ENCODE data around the gene TUBGCP5.
"Not testable (repeated sequence)": the region's sequence is repeated elsewhere in the genome, so short reads cannot be mapped to it uniquely, and the experiment has no call there.

The TUBGCP5 gene

DNA sequence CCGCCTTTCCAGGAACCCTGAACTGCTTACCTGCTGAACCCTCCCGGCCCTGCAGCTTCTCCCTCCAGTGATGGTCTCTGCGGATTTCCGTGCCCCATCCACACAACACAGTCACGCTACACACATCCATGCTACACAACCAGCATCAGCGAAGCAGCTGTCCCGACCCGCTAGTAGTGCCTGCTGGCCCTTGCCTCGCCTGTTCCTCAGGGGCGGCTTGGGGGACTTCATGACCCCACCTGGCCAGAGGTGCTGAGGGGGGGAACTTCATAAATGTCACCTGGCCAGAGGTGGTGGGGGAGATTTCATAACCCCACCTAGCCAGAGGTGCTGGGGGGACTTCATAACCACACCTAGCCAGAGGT, 530 bp upstream of the TUBGCP5 start:
- DNase-seq: no peak

DNA sequence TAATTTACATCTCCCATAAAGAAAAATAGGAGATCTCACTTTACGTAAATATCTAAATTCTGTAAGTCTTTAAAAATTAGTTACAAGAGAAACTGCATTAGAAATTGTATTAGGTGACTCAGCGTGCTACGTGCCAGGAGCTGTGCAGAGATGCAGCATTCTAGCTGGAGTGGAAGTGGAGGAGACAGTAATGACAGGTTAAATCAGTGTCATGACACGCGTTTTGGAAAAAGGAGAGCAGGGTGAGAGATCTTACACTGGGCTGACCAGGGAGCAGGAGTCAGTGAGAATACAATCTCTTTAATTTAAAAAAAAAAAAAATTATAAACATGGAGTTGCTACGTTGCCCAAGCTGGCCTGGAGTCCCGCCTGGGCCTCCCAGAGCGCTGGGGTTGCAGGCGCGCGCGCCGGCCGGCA, 635 bp downstream of the TUBGCP5 start:
- peak; percentile 57 for DNase-seq

DNA sequence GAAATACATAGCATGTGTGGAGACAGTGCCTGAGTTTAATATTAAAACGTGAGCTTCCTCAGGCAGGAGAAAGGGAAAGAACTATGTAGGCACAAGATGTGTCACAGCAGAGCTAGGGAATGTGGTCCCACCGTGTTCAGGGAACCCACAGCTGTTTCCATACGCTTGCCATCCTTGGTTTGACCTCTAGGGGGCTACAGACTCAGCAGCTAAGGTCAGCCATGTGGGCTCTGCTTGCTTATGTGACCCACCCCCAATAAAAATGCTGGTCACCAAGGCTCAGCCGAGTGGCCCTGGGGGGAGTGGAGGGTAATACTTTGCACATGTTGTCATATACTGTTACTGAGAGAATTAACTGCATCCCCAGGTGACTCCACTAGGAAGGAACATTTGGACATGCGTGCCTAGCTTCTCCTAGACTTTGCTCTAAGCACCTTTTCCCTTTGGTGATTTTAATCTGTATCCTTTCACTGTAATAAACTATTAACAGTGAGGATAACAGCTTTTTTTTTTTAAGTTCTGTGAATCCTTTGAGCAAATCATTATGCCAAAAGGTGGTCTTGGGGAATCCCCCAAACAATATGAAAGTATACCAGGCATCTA, 3.3 kb downstream of the TUBGCP5 start:
- DNase-seq: peak; percentile 65

DNA sequence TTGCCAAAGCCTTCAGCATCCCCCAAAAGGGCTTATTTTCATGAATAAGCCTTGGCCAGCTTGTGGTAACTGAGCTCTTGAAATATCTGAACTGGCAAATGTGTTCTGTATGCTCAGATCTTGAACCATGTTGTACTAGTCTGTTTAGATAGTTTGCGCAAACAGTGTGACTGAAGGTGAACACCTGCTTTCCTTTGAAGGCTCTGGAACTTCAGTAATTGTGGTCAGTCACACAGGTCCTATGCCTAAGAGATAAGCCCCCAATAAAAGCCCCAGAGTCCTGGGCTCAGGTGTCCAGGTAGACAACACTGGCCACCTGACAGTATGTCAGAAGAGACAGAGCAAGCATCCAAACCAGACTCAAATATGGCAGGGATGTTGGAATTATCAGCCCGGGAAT, 5.4 kb downstream of the TUBGCP5 start:
- DNase-seq: no peak

DNA sequence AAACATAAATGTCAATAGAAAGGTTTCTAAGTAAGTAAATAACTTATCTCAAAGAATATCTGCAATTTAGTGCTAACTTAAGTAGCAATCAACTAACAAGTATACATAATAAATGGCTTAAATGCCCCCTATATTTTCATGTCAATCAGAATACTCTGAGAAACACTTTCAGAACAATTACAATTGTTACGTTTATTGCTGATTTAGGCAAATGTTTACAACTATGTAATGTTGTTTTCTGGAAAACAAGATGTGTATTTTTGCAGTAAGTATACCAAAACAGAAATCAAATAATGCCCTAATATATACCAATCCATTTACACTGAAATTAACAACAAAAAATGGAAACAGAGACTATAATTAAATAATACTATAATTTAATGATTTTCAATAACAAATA, 13.2 kb downstream of the TUBGCP5 start:
- DNase-seq: no peak

DNA sequence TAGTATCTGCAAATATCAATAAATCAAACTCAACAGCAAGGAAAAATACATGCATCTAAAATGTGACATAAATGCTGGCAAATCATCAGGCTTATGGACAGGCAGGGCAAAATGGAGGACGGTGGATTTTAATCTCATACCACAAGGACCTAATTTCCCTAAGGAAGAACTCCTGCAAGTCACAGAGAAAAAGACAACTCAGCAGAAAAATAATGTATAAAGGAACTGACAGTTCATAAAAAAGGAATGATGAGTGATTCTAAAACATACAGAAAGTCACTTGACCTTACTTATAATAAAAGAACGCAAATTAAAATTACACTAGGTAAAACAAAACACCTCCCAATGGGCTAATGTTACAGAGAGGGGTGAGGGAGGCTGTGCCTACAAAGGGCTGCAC, 17.2 kb downstream of the TUBGCP5 start:
- DNase-seq: no peak

DNA sequence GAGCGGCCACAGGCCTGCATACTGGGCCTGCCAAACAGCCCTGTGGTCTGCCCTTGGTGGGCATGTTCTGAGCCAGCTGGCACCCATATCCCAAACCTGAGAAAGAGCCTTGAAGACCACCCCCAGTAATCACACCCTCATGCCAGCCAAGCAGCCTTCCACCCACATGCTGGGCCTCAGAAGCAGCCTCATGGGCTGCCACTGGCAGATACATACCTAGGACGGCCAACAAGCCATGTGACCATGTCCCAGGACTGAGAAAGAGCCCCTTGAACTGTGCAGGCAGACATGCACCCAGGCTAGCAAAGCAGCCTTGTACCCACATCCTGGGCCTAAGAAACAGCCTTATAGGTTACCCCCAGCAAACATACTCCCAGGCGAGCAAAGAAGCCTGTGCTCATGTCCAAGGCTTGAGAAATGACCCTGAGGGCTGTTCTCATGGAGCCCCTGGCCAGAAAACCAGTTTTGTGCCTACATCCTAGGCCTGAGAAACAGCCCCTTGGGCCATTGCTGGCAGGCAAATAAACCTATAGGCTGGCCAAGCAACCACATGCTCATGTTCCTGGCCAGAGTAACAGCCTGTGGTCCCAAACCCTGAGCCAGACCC, 24.9 kb downstream of the TUBGCP5 start:
- no peak for DNase-seq

DNA sequence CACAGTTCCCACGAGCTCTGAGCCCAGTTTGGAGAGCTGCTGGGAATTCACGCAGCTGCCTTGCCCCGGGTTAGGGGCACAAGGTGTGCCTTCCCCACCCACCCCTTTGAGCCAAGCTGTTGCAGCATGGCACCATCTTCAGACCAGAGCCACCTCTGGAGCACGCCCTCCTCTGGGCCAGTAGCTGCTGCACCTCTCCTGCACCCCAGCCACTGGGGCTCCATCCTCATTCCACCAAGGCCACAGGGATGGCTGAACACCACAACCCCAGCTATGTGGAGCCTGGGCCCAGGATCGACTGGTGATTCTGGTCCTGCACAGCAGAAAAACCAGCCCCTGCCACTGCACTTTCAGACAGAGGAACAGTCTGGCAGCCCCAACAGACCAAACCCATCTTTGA, 25.7 kb downstream of the TUBGCP5 start:
- no peak for DNase-seq

DNA sequence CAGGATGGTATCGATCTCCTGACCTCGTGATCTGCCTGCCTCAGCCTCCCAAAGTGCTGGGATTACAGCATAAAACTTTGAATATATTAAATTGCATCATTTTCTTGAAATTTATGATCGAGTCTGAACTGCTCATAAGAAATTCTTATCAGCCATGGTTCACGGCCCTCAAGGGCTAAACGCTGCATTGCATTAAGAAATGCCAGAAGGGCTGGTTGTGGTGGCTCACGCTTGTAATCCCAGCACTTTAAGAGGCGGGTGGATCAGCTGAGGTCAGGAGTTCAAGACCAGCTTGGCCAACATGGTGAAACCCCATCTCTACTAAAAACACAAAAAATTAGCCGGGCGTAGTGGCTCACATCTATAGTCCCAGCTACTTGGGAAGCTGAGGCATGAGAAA, 26.8 kb downstream of the TUBGCP5 start:
- not testable (repeated sequence) for DNase-seq

DNA sequence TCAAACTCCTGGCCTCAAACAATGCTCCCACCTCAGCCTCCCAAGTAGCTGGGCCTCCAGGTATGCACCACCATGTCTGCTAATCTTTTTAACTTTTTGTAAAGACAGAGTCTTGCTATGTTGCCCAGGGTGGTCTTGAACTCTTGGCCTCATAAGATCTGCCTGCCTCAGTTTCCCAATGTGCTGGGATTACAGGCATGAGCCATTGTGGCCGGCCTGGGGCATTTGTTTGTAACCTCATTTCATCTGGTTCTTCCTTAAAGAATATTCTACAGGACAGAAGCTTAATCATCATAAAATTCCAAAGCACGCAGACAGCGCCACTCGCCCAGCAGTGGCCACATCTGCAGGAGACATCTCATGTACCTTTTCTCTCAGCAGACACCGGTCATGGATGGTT, 35.6 kb downstream of the TUBGCP5 start:
- DNase-seq: no peak

DNA sequence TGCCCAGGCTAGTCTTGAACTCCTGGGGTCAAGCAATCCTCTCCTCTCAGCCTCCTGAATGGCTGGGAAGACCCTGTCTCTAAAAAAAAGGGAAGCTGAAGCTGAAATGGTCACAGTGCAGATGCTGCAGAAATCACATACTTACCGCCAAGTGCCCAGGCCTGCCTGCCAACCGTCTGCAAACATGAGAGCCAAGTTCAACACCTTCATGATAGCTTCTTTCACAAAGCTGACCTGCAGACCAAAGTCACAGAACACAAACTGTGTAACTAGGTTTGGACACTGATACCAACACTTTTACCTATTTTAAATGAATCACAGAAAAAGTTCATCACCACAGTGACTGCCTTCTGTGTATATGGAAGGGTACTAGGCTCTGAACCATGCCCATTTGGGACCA, 36.4 kb downstream of the TUBGCP5 start:
- no peak for DNase-seq

DNA sequence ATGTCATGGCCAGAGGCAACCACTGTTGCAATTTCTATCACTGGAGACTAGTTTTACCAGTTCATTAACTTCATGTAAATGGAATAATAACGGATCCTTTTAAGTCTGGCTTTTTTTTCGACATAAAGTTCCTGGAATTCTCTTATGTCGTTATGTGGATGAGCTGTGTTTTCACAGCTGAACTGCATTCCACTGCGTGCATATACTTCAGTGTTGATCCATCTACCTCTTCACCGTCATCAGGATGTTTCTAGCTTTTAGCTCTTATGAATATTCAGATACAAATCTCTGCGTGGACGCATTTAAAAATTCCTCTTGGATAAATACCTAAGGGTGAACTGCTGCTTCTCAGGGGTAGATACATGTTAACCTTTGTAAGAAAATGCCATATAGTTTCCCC, 43.6 kb downstream of the TUBGCP5 start:
- no peak for DNase-seq

DNA sequence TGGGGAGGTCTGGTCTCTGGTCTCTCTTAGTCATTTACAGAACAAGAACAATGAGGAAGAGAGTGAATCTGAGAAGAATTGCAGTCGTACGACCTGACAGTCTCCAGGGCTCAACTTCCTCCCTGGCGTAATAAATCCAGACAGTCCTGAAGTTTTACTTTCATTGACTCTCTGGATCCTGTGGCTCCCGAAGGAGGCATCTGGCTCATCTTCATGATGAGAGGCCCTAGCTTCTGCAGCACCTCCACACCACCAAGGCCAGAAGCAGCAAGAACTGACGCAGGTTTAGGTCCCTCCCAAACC, 47.4 kb downstream of the TUBGCP5 start:
- no peak for DNase-seq

DNA sequence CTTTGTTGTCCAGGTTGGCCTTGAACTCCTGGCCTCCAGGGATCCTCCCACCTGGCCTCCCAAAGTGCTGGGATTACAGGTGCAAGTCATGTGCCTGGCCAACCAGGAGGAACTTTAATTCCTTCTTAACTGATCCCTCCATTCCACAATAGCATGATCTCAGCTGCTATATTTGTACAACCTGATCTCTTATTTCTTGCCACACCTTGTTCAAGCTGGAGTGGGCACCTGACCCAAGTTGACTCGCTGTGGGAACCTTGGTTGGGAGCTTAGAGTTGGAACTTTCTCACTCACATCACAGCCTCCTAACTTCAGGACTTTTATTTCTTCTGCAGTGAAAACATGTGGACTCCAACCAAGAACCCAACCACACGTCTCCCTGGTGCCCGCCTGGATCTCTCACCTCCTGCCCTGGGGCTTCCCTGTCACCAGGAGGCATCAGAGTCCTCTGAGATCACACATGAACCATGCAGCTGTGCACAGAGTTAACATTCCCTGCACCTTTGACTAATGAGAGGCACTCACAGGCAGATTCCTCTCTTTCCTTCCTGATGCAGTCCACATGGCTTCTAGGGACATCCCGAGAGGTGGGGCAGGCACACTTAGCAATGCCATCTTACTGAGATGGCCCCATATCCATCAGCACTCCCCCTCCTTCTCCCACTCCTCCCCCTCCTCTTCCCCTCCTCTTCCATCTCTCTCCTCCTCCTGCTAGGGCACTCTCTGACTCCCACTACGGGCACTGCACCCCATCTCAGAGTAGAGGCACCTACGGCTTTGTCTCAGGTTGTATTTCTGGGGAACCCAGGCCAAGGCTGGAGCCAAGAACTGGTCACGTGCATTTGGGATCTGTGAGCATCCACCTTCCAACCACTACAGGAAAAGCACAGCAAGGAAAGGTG, 49.5 kb downstream of the TUBGCP5 start:
- peak; percentile 8 for DNase-seq

DNA sequence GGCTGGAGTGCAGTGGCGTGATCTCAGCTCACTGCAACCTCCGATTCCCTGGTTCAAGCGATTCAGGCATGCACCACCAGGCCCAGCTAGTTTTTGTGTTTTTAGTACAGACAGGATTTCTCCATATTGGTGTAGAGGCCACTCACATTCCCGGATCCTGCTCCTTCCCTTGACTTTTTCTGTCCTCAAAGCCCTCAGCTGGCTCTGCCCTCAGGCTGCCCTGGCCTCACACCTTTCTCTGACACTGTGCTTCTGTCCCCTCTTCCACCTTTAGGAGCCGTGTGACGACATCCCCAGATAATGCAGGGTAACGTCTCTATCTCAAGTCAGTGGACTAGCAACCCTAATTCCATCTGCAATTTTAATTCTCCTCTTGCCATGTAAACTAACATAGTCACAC, 50.6 kb downstream of the TUBGCP5 start:
- DNase-seq: no peak

DNA sequence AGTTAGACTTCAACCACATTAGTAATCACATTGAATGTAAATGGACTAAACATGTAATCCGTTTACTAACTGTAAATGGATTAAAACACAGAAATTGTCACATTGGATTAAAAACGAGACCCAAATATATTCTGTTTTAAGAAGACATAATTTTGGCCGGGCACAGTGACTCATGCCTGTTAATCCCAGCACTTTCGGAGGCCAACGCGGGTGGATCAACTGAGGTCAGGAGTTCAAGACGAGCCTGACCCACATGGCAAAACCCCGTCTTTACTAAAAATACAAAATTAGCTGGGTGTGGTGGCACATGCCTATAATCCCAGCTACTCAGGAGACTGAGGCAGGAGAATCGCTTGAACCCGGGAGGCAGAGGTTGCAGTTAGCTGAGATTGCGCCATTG, 57.4 kb downstream of the TUBGCP5 start:
- DNase-seq: not testable (repeated sequence)

DNA sequence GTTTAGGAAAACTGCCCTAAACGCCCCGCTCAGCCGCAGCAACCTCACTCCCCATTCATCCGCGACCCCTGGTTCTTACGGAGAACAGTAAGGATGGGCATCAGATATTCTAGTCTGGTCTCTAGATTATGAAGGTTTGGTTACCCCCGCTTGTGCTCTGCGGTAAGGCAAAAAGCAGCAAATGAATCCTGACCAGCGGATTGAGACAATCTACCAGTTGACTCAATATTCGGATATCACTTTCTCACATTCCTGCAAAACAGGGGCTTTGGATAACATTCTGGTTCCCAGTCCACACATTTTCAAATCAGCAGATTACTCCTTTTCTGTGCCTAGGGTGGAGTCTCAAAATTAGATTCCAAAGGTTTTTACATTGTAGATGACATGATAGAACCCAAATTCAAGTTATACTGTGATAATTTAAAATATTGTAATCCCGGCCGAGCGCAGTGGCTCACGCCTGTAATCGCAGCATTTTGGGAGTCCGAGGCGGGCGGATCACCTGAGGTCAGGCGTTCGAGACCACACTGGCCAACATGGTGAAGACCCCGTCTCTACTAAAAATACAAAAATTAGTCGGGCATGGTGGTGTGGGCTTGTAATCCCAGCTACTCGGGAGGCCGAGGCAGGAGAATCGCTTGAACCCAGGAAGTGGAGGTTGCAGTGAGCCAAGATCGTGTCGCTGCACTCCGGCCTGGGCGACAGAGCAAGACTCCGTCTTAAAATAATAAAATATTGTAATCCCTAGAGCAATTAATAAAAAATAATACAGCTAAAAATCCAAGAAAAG, 58.1 kb downstream of the TUBGCP5 start:
- DNase-seq: no peak

DNA sequence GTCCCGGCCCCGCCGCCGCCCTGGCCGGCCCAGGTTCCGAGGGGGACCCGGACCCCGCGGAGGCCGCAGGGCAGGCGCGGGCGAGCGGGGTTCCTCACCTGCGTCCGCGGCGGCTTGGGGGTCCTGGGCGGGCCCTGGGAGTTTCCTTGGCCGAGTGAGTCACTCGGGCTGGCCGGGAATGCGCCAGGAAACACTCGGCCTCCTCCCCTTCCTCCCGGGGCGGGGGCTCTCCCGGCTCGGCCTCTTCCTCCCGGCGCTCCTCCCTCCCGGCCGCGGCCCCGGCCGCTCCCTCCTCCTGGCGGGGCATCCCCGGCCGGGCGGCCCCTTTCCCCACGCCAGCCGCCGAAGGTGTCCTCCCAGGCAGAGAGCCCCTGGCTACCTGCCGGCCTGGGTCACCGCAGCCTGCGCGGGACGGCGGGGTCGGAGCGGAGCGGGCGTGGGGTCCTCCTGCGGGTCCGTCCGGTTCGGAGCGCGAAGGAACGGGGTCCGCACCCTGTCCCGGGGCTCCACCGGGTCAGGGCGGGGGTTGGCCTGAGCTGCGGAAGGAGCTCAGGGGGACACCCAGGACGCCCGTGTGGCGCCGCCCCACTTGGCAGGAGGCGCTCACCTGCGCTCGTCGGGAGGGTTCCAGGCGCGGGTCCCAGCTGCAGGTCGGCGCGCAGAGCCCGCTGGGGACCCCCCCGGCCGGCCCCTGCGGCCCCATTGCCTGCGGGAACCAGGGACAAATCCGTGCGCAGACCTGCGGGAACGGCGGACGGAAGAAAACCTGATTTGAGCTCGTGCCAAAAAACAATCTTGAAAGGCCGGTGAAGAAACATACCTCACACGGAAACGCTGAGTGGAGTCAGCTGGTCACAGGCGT, 58.9 kb downstream of the TUBGCP5 start, which contains the start of gene CYFIP1:
CYFIP1 (minus strand) TSS at position 180 of the 862 bp plus-strand sequence. CDS start 33,083 bp downstream, outside the sequence.
- DNase-seq: peak; percentile 88

DNA sequence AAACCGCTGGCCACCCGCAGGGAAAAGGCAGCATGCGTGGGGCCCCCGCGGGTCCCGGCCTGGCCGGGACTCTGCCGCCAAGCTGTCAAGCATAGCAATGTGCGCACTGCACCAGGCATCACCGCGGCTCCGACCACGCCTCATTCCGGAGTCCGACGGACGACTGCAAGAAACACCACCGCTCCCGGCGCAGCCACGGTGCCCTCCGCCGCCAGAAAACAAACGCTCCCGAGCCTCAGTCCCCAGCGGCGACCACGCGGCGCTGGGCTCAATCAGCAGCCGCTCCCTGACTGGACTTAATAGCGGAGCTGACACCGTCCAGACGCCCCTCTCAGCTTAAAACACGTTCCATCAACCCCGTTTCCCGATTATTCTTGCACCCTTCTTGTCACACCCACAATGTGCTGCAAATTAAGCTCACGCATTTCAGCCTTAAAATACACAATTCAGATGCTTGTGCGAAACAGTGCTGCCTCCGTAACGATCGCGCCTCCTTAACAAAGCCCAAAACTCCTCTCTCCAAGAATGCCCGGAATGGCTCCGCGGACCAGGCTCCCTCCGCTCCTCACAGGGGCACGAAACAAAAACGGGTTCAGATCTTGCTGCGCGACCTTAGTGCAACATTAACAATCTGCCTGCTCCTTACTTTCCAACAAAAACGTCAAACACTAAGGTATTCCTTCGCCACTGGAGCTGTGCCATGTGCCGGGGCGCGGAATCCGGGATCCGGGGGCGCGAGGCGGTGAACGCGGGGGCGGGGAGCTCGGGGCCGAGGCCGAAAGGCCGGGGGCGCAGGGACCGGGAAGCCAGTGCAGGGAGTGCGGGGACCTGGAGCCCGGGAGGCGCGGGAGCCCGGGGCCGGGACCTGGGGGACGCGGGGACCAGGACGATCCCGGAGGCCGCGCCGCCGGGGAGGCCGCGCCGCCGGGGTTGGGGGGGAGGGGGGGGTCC, 59.9 kb downstream of the TUBGCP5 start:
- DNase-seq: peak; percentile 63

DNA sequence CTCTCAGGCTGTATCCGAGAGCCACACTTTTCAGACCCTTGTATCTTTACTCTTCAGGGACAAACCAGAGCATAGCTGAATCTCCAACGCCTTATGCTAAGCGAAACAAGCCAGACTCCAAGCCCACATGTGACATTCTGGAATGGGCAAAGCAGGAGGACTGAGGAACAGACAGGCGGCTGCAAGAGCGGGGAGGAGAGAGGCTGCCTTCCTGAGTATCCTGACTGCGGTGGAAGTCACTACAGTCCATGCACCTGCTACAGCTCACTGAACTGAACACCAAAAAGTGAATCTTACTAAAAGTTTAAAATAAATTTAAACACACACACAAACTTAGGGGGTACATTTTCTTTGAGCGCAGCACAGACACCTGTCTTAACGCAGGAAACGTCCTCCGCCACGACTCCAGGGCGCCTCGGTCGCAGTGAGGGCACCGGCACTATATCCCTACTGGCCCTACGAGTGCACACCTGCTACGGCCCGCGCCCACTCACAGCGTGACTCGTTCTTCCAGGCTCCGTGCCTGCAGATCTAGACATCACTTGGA, 60.6 kb downstream of the TUBGCP5 start:
- no peak for DNase-seq

DNA sequence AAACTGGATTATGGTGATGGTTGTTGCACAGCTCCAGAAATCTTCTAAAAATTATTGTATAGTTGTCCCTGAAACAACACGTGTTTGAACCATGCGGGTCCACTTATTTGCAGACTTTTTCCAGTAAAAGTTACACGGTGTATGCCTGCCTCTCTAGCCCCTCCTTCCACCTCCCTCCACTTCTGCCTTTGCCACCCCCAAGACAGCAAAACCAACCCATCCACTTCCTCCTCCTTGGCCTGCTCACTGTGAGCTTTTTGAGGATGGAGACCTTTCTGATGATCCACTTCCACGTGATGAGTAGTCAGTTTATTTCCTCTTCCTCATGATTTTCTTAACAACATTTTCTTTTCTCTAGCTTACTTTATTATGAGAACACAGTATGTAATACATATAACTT, 64.6 kb downstream of the TUBGCP5 start:
- DNase-seq: no peak

Measured in EL (cell line).